Neural cell (in vitro differentiated cells): ENCODE measurements around the gene ATP6V0E2.

ENCODE experiments used
- EP300 ChIP-seq: fragments of 450-650 bp; conservative IDR thresholded peaks from 2 replicates; pipeline ENCODE4 v1.6.1; 2014; ENCODE audit warnings: antibody characterized with exemption, mild to moderate bottlenecking, moderate library complexity; ENCODE audit not compliant: poor library complexity, severe bottlenecking
- POLR2AphosphoS5 ChIP-seq: IDR thresholded peaks from 2 replicates; pipeline ENCODE4 v1.6.1; 2012
- TF ChIP-seq, protein P1 (sequence below): fragments of 450-650 bp; IDR thresholded peaks from 2 replicates; pipeline ENCODE4 v1.5.1; 2014; ENCODE audit warnings: antibody characterized with exemption, mild to moderate bottlenecking, moderate library complexity; ENCODE audit not compliant: poor library complexity, severe bottlenecking
- TF ChIP-seq, protein P2 (sequence below): IDR thresholded peaks from 2 replicates; pipeline ENCODE4 v1.6.1; 2012; ENCODE audit warnings: borderline replicate concordance

DNA sequence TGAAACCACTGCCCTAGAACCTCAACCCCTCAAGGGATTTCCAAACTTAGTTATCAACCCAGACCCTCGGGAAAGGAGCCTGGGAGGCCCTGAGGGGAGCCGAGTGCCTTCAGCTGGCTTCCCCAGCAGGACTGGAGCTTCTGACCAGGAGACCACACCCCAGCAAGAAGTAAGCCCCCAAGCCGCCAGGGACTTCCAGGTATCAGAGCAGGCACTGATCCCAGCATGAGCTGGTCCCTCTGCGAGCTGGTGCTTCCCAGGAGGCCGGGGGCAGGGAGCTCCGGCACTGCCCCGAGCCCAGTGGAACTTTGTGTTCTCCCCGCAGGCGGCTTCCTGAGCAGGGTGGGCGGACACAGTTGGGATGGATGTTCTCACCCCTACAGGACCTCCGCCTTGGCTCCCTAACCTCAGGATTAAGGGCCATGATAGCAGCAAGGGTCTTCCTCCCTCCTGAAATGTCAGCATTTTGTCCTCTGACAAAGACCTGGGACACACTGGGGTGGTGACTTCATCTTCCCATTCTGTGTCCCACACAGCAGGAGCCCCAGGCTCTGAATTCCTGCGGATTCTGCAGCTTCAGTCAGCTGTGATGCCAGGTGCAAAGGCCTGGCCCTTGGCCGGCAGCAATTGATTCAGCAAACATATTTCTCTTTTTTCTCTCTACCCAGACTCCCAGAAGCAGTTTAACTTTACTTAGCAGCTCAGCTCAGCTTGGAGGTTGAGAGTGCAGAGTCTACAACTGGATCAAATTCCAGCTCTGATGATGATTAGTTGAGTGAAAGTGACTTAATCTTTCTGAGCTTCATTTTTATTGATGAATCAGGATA, 11.6 kb downstream of the ATP6V0E2 start:
- TF ChIP-seq, protein P1, sequence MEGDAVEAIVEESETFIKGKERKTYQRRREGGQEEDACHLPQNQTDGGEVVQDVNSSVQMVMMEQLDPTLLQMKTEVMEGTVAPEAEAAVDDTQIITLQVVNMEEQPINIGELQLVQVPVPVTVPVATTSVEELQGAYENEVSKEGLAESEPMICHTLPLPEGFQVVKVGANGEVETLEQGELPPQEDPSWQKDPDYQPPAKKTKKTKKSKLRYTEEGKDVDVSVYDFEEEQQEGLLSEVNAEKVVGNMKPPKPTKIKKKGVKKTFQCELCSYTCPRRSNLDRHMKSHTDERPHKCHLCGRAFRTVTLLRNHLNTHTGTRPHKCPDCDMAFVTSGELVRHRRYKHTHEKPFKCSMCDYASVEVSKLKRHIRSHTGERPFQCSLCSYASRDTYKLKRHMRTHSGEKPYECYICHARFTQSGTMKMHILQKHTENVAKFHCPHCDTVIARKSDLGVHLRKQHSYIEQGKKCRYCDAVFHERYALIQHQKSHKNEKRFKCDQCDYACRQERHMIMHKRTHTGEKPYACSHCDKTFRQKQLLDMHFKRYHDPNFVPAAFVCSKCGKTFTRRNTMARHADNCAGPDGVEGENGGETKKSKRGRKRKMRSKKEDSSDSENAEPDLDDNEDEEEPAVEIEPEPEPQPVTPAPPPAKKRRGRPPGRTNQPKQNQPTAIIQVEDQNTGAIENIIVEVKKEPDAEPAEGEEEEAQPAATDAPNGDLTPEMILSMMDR, result no peak
- TF ChIP-seq POLR2AphosphoS5 (no peak), EP300 (no peak)
- TF ChIP-seq, protein P2, sequence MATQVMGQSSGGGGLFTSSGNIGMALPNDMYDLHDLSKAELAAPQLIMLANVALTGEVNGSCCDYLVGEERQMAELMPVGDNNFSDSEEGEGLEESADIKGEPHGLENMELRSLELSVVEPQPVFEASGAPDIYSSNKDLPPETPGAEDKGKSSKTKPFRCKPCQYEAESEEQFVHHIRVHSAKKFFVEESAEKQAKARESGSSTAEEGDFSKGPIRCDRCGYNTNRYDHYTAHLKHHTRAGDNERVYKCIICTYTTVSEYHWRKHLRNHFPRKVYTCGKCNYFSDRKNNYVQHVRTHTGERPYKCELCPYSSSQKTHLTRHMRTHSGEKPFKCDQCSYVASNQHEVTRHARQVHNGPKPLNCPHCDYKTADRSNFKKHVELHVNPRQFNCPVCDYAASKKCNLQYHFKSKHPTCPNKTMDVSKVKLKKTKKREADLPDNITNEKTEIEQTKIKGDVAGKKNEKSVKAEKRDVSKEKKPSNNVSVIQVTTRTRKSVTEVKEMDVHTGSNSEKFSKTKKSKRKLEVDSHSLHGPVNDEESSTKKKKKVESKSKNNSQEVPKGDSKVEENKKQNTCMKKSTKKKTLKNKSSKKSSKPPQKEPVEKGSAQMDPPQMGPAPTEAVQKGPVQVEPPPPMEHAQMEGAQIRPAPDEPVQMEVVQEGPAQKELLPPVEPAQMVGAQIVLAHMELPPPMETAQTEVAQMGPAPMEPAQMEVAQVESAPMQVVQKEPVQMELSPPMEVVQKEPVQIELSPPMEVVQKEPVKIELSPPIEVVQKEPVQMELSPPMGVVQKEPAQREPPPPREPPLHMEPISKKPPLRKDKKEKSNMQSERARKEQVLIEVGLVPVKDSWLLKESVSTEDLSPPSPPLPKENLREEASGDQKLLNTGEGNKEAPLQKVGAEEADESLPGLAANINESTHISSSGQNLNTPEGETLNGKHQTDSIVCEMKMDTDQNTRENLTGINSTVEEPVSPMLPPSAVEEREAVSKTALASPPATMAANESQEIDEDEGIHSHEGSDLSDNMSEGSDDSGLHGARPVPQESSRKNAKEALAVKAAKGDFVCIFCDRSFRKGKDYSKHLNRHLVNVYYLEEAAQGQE, result no peak
